HG02840 (cell line): ENCODE results near the gene GBE1.

Source experiments
- ATAC-seq: cut with Tn5 transposase; IDR thresholded peaks from one replicate; pipeline ENCODE4 v1.9.1; 2021; ENCODE audit warnings: mild to moderate bottlenecking, moderate library complexity, moderate number of reproducible peaks; ENCODE audit not compliant: unreplicated experiment, low FRiP score

The GBE1 gene

DNA sequence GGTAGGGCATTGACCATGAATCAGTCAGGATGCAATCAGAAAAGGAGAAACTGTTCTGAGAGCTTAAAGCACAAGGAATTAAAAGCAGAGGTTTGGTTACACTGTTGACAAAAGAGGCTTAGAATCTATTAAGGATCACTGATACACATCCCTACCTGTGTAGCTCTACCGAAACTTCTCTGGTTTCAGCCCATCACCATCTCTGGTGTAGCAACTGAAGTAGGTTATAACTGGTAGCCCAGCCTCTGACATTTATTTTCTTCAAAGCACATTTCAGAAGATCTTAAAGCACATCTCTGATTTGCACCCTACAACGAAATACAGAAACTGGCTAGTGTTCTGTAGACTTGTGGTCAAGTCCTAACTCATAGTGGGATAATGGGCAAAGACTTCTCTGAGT is 283.7 kb downstream of the GBE1 start:
- no peak for ATAC-seq

DNA sequence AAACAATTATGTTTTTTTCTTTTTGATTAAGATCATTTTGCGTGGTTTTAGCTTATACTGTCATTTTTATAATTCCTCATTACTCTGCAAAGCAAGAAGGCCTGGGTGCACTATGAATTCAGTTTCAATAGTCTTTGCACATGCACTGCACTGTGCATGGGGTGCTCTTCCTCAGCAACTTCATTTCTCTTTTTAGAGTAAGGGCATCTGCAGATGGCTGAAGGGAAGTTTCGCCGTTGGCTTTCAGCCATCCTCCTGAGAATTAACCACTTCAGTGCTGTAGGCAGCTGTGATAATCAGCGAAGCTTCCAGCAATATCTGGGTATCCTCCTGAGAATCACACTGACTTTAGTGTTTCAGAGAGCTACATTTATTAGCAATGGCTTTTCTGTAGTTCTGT is 284.8 kb downstream of the GBE1 start:
- no peak for ATAC-seq

DNA sequence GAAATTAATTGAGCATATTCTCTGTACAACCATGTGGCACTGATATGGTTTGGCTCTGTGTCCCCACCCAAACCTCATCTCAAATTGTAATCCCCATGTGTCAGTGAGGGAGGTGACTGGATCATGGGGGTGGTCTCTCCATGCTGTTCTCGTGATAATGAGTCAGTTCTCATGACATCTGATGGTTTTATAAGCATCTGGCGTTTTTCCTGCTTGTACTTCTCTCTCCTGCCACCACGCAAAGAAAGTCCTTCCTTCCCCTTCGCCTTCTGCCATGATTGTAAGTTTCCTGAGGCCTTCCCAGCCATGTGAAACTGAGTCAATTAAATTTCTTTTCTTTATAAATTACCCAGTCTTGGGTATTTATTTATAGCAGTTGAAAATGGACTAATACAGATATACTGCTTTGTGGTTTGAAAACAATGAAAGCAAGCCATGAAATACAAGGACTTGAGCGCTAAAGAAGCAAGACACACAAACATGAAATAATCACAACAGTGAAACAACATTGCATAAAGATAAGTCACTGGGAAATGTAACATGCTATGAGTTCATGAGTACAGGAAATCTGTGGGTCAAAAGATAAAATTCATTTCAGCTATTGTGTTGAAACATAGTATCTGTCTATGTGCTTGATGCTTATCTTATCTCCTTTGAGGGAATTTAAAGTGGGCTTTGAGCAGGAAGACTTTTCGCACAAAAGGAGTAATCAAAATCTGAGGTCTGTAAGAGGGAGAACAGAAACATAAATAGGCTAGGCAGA is 288.7 kb downstream of the GBE1 start:
- no peak for ATAC-seq

DNA sequence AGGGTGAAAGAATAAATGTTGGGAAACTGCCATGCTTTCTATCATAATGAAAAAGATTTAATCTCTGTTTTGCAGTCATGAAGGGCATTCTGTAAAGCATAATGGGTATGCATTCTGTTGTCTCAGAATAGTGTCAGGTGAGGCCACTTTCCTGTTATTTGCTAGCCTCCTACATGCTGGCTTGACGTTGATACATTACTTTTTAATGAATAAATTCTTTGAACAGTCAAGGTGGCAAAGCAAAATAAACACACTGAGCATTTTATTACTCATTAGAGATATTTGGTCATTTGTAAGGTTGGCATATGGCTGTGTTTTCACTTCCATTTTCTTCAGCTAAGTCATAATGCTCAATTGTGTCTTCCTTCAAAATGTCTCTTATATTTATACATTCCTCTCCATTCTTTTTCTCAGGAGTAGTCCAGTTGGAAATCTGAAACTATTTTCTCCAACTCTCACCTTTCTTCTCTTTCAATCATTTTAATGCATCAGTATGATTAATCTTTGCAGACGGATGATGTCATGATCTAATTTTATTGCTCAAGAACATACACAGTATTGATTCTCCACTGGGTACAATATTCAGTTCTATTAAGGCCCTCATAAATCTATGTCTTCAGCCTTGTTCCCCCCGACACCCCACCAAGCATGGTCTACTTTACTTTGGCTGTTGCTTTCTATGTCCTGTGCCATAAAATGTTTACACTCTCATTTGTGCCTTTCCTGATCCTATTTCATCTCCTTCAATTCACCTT is 290.7 kb downstream of the GBE1 start:
- ATAC-seq, result no peak

DNA sequence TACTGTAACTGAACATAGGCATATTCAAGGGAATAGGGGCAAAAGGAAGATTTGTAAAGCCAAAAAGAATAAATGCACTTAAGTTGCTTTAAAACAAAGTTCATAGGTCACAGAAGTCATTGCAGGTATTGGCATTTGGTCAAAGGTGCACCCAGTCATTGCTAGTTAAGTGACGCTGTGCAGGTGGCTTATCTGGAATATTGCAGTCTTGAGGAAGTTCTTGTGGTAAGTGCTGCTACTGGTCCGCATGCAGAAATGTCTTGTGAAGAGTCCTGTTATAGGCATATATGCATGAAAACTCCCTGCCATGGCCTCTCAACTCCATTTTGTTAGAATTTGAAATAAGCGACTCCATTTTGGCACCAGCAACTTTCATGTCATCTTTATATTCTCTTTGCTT is 293.1 kb downstream of the GBE1 start:
- ATAC-seq, result no peak

DNA sequence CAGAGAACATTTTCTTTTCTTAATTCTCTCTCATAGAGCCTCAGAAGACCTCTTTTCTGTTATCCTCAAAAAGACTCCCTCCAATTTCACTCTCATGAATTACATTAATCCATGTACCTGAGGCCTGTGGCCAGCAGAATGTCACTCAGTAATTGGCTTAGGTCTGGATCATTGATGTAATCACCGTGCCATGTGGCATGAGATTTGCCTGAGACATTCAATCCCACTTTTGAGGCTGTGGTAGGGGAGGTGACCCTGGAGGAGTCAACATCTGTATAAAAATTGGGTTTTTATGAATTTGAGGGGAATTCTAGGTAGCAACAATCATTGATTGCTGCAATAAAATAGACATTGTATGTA is 295.3 kb downstream of the GBE1 start:
- ATAC-seq, result no peak

DNA sequence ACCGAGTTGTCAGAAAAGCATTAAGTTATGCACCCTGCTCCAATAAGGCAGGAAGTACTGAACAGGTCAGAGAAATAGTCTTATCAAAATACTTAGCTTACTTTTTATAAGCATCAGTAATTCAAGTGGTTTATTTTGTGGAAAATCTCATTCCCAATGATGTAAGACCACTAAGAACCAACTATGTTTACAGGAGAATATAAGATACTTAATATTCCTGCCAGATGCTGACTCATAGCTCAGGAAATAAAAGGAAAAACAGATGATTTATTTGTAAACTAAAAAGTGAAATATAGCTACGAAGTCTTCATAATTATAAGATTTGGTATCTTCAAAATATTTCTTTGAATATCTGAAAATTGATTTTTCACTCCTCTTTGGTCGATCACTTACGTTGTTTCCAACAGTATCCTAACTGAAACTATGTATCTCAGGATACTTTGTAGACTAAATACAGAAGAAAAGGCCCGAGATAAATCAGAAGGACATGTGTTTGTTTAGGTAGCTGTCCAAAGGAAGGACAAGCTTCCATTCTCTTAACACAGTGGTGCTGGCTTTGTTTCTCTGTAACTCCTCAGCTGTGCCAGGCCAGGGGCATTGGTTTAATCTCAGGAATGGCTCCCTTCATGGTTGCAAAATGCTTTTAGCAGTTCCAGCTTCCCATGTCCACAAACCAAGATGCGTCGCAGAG is 295.8 kb downstream of the GBE1 start:
- no peak for ATAC-seq

DNA sequence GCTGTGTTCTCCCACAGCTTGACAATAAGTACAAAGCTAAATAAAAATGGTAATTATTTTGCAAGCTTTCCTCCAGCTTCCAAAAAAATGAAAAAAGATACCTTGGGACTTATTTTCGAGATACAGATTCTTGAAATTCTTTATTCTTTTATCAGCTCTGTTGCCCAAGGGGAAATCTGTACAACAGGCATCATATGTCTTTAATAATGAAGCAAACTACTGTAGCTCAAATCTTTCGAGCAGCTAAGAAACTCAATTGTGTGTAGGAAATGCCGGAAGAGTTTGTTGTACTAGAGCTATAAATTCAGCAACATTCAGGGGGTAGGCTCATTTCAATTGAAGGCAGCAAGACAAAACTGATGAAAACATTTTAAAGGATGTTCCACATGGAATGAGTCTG is 297.7 kb downstream of the GBE1 start:
- no peak for ATAC-seq

DNA sequence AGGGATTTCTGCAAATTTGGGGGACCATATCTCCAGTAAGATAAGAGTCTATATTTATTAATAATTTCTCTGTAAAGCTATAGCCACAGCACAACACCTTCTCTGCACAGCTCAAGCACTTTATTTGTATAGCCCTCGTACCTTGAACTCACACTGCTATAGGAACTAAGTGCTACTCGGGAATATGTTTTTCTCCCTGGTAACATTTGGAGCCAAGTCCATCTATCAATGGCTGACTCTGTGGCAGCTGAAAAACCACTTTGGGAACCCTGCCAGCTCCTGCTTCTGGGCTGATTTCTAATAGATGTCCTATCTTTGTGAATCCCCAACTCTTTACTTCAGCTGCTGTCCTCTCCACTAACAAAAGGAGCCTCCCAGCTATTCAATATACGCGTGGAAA is 298.5 kb downstream of the GBE1 start:
- no peak for ATAC-seq

DNA sequence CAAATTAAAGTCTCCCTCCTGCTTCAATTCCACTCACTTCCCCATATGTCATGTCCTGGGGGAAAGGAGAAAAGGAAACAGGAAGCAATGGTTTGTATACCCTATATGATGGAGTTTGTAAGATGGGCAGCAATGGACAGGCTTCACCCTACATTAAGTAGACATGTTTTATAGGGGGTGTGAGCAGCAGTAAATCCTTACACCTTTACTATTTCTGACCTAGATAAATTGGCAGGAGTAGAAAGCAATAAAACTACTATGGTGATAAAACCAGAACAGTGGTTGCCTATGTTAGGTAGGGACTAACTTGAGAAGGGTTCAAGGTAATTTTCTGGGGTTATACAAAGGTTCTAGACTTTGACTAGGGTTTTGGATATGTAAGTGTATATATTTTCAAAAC is 301.7 kb downstream of the GBE1 start:
- no peak for ATAC-seq

DNA sequence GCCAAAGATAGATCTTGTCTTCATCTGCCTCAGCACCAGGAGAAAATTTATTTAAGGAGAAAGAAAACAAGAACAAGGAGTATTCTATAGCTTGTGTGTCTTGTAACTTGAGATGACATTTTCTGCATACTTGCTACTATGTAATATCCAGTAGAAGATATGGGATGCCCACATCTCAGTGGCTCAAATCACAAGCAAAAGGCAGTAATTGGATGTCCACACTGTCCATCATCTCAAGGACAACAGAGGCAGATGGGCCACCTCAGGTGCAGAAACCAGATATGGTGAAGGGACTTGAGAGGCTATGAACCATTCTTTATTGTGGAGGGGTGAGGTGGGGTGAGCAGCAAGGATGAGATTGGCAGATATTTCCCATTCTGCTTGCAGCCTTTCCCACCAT is 309.0 kb downstream of the GBE1 start:
- no peak for ATAC-seq

DNA sequence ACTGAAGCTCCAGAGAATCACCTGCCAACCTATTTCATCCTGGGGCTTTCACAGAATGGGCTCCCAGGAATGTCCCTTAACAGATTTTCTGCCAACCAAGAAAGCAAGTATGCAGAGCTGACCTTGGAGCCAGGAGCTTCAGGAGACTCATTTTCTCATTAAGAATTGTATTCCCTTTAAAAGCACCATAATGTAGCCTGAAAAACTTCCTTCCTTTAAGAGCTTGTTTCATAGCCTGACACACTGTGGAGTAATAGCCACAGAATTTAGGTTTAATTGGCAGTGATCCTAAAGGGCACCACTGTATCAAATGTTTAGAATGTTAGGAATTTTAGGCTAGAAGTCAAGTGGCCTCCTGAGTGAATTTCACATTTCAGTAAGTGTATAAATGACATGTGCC is 309.8 kb downstream of the GBE1 start:
- no peak for ATAC-seq

DNA sequence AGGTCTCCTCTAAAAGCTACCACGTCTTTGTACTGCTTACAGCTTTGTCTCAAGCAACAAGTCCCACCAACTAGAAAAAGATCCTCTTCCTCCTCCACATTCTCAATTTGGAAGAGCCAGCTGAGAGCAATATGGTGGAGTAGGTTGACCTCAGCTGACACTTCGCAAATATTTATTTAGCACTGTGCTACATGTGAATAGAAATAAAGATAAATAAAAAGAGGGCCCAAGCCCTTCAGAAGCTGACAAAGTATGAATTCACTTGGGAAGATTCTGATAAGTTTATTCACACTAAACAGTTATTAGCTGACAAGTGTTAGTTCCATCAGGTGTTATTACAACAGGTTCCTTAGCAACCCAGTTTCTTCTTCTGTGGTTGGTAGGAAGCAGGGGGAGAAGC is 310.3 kb downstream of the GBE1 start:
- ATAC-seq, result no peak

DNA sequence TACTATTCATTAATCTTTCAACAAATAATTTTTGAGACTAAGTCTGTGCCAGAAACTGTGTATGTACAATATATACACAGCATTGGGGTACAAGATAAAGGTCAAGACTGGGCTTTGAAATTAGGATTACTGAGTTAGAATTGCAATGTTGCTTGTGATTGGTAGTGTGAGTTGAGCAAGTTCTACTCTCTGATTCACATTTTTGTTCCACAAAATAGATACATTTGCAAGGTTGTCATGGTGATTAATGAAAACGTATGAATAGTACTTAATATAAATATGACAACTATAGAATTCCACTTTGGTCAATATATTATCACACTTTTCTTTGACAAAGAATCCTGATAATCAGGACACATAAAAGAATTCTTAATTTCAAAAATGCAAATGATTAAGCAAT is 314.6 kb downstream of the GBE1 start:
- ATAC-seq, result no peak

DNA sequence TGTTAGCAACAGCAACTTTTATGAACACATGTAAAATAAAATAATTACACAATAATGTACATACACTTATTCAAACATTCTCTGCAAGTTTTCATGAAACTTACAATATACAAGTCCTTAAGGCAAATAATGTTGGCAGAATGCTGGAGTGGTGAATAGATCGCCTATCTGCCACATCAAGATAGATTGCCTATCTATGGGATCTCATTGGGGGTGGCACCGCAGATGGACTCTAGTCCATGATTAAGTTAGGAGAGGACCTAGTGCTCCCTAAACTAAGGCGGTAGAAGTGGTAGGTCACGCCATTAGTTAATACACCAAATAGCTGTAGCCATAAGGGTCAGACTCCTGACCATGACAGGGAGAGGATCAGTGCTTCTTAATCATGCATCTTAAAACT is 315.7 kb downstream of the GBE1 start:
- ATAC-seq, result no peak

DNA sequence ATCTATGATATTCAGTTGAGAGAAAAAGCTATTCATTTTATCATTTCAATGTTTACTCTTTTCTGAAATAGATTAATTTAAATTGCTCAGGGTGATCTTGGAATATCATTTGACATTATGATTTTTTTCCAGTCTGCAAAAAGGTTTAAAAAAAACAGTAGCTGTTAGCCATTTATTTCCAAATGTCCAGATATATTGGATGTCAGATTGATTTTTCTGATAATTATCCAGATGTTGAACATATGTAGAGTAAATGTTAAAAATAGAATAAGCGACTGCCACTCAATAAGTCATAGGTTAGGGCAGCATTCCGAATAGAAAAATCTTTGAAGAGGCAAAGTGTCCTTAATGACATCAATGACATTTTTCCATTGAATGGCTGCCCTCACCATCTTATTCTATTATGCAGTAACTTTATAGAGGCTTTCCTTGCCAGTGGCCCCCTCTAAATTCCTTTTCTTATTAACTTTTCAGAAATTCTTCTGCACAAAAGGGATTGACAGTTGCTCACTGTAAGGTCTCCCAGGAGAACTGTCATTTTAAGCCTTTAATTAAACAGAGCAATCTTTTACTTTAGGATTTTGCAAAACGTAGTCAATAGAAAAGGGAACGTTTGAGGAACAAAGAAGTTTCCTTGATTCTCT is 316.5 kb downstream of the GBE1 start:
- ATAC-seq, result no peak

DNA sequence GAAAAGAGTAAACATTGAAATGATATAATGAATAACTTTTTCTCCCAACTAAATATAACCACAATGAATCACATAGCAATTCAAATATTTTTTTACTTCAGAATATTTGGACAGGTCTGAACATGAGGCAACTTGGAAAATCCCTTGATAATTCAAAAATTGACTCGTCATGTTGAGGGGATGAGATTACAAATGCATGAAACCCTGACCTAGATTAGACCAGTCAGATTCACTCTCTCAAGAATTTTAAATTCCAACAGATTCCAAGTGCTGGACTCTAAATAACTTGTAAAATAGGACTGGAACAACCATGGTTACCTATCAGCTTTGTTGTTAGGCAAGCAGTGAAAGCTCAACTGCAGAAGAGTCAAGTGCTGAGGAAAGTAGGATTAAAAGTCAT is 317.5 kb downstream of the GBE1 start:
- no peak for ATAC-seq

DNA sequence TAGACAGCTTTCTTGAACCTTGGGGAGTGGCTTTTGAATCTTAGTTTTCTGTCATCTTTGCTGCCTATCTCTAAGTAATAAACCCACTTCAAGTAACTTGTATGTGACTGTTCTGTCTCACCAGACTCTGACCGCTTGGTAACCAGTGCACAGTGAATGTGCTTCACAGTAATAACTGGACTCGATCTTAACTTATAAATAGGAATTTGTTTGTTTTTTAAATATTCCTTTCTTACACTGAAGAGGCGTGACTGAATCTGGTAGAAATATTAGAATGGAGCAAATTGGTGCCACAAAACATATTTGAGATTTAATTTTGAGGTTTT is 318.0 kb downstream of the GBE1 start:
- ATAC-seq, result no peak

DNA sequence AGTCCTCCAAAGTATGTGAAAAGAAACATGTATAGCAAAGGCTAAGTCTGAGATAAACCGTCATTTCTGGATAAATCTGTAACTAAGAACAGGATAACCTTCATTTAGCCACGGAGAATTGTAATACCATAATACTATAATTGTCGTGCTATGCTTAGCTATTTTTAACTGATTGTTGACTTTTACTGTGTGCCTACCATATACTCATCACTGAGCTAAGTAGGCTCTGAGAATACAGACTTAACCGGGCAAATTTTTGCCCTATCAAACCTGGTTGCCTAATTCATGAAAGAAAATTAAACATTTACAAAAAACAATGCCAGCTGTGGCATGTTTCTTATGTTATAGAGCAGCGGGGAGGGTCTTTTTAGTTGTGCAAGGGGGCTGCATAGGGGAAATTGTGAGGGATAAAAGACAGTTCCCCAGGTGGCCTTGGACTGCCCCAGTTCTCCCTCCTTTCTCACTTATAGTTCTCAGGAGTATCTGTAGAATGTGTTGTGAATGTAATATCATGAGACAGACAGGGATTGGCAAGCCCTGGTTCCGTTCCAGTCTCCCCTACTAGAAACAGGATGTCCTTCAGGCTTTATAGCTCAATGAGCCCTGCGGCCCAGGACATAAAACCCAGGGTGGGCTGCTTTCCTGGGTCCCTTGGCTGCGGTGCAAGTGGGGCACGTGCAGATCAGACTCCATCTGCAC is 318.5 kb downstream of the GBE1 start:
- ATAC-seq, result no peak

DNA sequence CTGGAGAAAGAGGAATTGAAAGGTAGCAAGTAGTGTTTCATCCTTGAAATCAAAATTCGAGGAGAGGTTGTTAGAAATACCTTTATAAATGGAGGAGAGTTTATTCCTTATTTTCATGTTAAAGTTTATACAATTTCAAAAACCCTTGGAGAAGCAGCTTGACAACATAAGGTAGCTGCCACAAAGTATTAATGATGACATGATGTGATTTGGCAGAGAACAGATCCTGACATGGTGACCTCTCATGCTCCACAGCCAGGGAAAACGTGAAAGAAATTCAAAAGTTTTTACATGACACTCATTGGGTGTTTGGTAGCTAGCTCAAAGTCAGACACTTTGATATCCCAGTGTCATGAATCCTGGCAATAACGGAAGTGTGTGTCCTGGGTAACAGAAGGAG is 320.8 kb downstream of the GBE1 start:
- ATAC-seq, result no peak
